IMR-90 (cell line): Measurements from ENCODE around the gene CBX8. TPM values are rescaled to one million over a fixed set of nuclear protein-coding genes. Genes with fewer than 3 reads are reported as not detected.
A peak's percentile ranks its signal among the peaks of the same experiment; 100 is the strongest.

Source experiments
- ATAC-seq: fragments of 200-7000 bp; cut with Tn5 transposase; 2 replicates; pipeline ENCODE4 v1.9.1; 2020; ENCODE audit warnings: low read depth, mild to moderate bottlenecking, moderate library complexity
- BruUV-seq: library from RNA; stranded (reverse); fragments of 400-500 nt; replicated peaks from 2 replicates; lab custom pipeline; 2021; lab: Mats Ljungman, UMichigan
- CTCF ChIA-PET: fragments of 300-600 bp; formaldehyde crosslinking; extraction: SDS; loops from one replicate; lab custom pipeline; 2021; ENCODE audit warnings: antibody characterized with exemption; lab: Yijun Ruan, JAX
- POLR2A ChIA-PET: fragments of 300-600 bp; sonication (Branson Sonifier 250); formaldehyde crosslinking; loops from one replicate; lab custom pipeline; 2022; ENCODE audit warnings: antibody characterized with exemption; ENCODE audit not compliant: unreplicated experiment; lab: Charles Lee
- DNase-seq: peaks from one replicate; pipeline ENCODE4 v3.0.0; 2013
- H2AFZ ChIP-seq: replicated peaks from 2 replicates; pipeline ENCODE3; 2013; ENCODE audit warnings: low read length, mild to moderate bottlenecking; ENCODE audit not compliant: poor library complexity
- H2AK5ac ChIP-seq: 2 replicates; pipeline ENCODE4 v1.6.1; 2013; ENCODE audit warnings: low read depth, low read length, inconsistent platforms
- H2AK9ac ChIP-seq: replicated peaks from 2 replicates; pipeline ENCODE3; 2013; ENCODE audit warnings: mild to moderate bottlenecking, low read depth, low read length, moderate library complexity; ENCODE audit not compliant: poor library complexity
- H2BK120ac ChIP-seq: 2 replicates; pipeline ENCODE4 v1.6.1; 2013; ENCODE audit warnings: low read depth, low read length, inconsistent platforms
- H2BK15ac ChIP-seq: 3 replicates; pipeline ENCODE4 v1.6.1; 2013; ENCODE audit warnings: low read depth, low read length, inconsistent platforms
- H2BK20ac ChIP-seq: 2 replicates; pipeline ENCODE4 v1.6.1; 2013; ENCODE audit warnings: low read depth, mild to moderate bottlenecking, inconsistent platforms, low read length, moderate library complexity
- H2BK5ac ChIP-seq: 2 replicates; pipeline ENCODE4 v1.6.1; 2013; ENCODE audit warnings: mild to moderate bottlenecking, low read depth, low read length, inconsistent platforms; ENCODE audit not compliant: poor library complexity, severe bottlenecking
- H3K14ac ChIP-seq: replicated peaks from 2 replicates; pipeline ENCODE4 v1.6.1; 2013; ENCODE audit warnings: low read depth, low read length, inconsistent platforms
- H3K18ac ChIP-seq: 2 replicates; pipeline ENCODE4 v1.6.1; 2013; ENCODE audit warnings: low read depth, low read length, control low read depth
- H3K23ac ChIP-seq: 2 replicates; pipeline ENCODE4 v1.6.1; 2013; ENCODE audit warnings: low read depth, low read length, inconsistent platforms
- H3K27ac ChIP-seq: 2 replicates; pipeline ENCODE4 v1.5.1; 2013; ENCODE audit warnings: mild to moderate bottlenecking, control low read depth, low read length; ENCODE audit not compliant: insufficient read depth
- H3K27me3 ChIP-seq: 2 replicates; pipeline ENCODE4 v1.6.1; 2013; ENCODE audit warnings: low read length; ENCODE audit not compliant: control insufficient read depth, insufficient read depth
- H3K36me3 ChIP-seq: 2 replicates; pipeline ENCODE4 v1.6.1; 2013; ENCODE audit warnings: low read length, mixed read lengths; ENCODE audit not compliant: control insufficient read depth, insufficient read depth
- H3K4ac ChIP-seq: 2 replicates; pipeline ENCODE4 v1.6.1; 2013; ENCODE audit warnings: low read depth, low read length, inconsistent platforms
- H3K4me1 ChIP-seq: 2 replicates; pipeline ENCODE4 v1.6.1; 2013; ENCODE audit warnings: low read length, mixed read lengths; ENCODE audit not compliant: control insufficient read depth, insufficient read depth
- H3K4me2 ChIP-seq: 2 replicates; pipeline ENCODE4 v1.6.1; 2013; ENCODE audit warnings: low read depth, mild to moderate bottlenecking, control low read depth, low read length, moderate library complexity
- H3K4me3 ChIP-seq: 2 replicates; pipeline ENCODE4 v1.5.1; 2013; ENCODE audit warnings: low read depth, mild to moderate bottlenecking, control low read depth, low read length, moderate library complexity; ENCODE audit not compliant: insufficient read depth
- H3K56ac ChIP-seq: 2 replicates; pipeline ENCODE4 v1.6.1; 2013; ENCODE audit warnings: low read length, inconsistent platforms; ENCODE audit not compliant: insufficient read depth; ENCODE audit errors: extremely low read depth
- H3K79me1 ChIP-seq, 2 experiments: 2 replicates each; pipeline ENCODE4 v1.6.1; 2013; ENCODE audit warnings: low read length in 2 of 2, inconsistent platforms in 1 of 2, low read depth in 1 of 2
- H3K9ac ChIP-seq: 2 replicates; pipeline ENCODE4 v1.6.1; 2013; ENCODE audit warnings: low read depth, low read length, control low read depth
- H3K9me1 ChIP-seq: 2 replicates; pipeline ENCODE4 v1.6.1; 2013; ENCODE audit warnings: low read length, inconsistent platforms; ENCODE audit not compliant: insufficient read depth
- H3K9me3 ChIP-seq: 2 replicates; pipeline ENCODE4 v1.6.1; 2013; ENCODE audit warnings: low read length; ENCODE audit not compliant: control insufficient read depth, insufficient read depth
- H4K20me1 ChIP-seq: 2 replicates; pipeline ENCODE4 v1.6.1; 2013; ENCODE audit warnings: low read length, inconsistent platforms; ENCODE audit not compliant: insufficient read depth
- H4K5ac ChIP-seq: 2 replicates; pipeline ENCODE4 v1.6.1; 2013; ENCODE audit warnings: mild to moderate bottlenecking, low read depth, low read length, control low read depth
- H4K8ac ChIP-seq, 2 experiments: 2 replicates each; pipeline ENCODE4 v1.6.1; 2013; ENCODE audit warnings: low read depth in 2 of 2, low read length in 2 of 2, control low read depth in 1 of 2, inconsistent platforms in 1 of 2
- H4K91ac ChIP-seq: 2 replicates; pipeline ENCODE4 v1.6.1; 2013; ENCODE audit warnings: low read depth, low read length, inconsistent platforms; ENCODE audit not compliant: insufficient read depth
- BHLHE40 ChIP-seq: fragments of 150-350 bp; IDR thresholded peaks from 2 replicates; pipeline ENCODE4 v1.6.1; 2016; ENCODE audit warnings: mild to moderate bottlenecking, low read depth, low read length
- CEBPB ChIP-seq: IDR thresholded peaks from 2 replicates; pipeline ENCODE4 v1.6.1; 2012; ENCODE audit warnings: low read depth, low read length, improper control_type of control experiment
- CHD1 ChIP-seq: IDR thresholded peaks from 2 replicates; pipeline ENCODE4 v1.6.1; 2012; ENCODE audit warnings: low read depth, low read length, improper control_type of control experiment
- CTCF ChIP-seq: conservative IDR thresholded peaks from 2 replicates; pipeline ENCODE4 v1.5.1; 2012; ENCODE audit warnings: mild to moderate bottlenecking, low read depth, low read length, improper control_type of control experiment
- ELK1 ChIP-seq: fragments of 150-350 bp; IDR thresholded peaks from 2 replicates; pipeline ENCODE4 v1.6.1; 2016; ENCODE audit warnings: low read depth, mild to moderate bottlenecking, low read length, moderate library complexity, borderline replicate concordance
- FOS ChIP-seq: fragments of 150-350 bp; IDR thresholded peaks from 2 replicates; pipeline ENCODE4 v1.6.1; 2016; ENCODE audit warnings: low read depth, low read length
- MAFK ChIP-seq: IDR thresholded peaks from 2 replicates; pipeline ENCODE4 v1.6.1; 2012; ENCODE audit warnings: low read depth, low read length, improper control_type of control experiment
- MAZ ChIP-seq: IDR thresholded peaks from 2 replicates; pipeline ENCODE4 v1.6.1; 2012; ENCODE audit warnings: low read depth, mild to moderate bottlenecking, low read length, improper control_type of control experiment, moderate library complexity, borderline replicate concordance
- MXI1 ChIP-seq: IDR thresholded peaks from 2 replicates; pipeline ENCODE4 v1.6.1; 2012; ENCODE audit warnings: low read depth, mild to moderate bottlenecking, low read length, moderate library complexity, borderline replicate concordance
- NFE2L2 ChIP-seq: fragments of 150-350 bp; IDR thresholded peaks from 2 replicates; pipeline ENCODE4 v1.6.1; 2016; ENCODE audit warnings: low read depth, mild to moderate bottlenecking, low read length
- POLR2A ChIP-seq: IDR thresholded peaks from 2 replicates; pipeline ENCODE4 v1.6.1; 2012; ENCODE audit warnings: mild to moderate bottlenecking, low read depth, low read length
- RAD21 ChIP-seq: IDR thresholded peaks from 2 replicates; pipeline ENCODE4 v1.6.1; 2012; ENCODE audit warnings: low read length, improper control_type of control experiment
- SMC3 ChIP-seq: fragments of 150-350 bp; IDR thresholded peaks from 2 replicates; pipeline ENCODE4 v1.6.1; 2016; ENCODE audit warnings: low read depth, mild to moderate bottlenecking, antibody characterized with exemption, low read length, moderate library complexity
- USF2 ChIP-seq: fragments of 150-350 bp; IDR thresholded peaks from 2 replicates; pipeline ENCODE4 v1.6.1; 2017; ENCODE audit warnings: mild to moderate bottlenecking, antibody characterized with exemption, low read length, low read depth
- WGBS, 2 experiments: methylation state at CpG; one replicate each; pipeline versions ENCODE4 v1.1.5 to v1.1.7; 2013; ENCODE audit warnings: missing lambda C conversion rate in 2 of 2; ENCODE audit not compliant: insufficient read length in 1 of 2; ENCODE audit errors: extremely low coverage in 2 of 2; 5-methylcytosine and 5-hydroxymethylcytosine counted together
- dilution Hi-C: fragments of 300-500 bp; cut with HindIII; formaldehyde crosslinking; loops from one replicate; pipeline ENCODE4 v1.14.3; 2018; ENCODE audit warnings: low sequenced_read_pairs; ENCODE audit not compliant: unreplicated experiment
- in situ Hi-C: fragments of 300-500 bp; cut with MboI; formaldehyde crosslinking; loops from 3 replicates; pipeline ENCODE4 v1.14.3; 2019; ENCODE audit warnings: low sequenced_read_pairs, inconsistent platforms, mixed read lengths
- intact Hi-C: fragments of 100-400 bp; cut with micrococcal nuclease; formaldehyde crosslinking; loops from 2 replicates; pipeline ENCODE4 v1.10.0; 2022
- polyA plus RNA-seq, 3 experiments: library from polyadenylated mRNA; depleted of rRNA; stranded (reverse); fragments of >200 nt; gene quantifications; 2 replicates each; pipeline ENCODE4 v1.2.3, GENCODE V29; 2012; ENCODE audit warnings: low replicate concordance in 1 of 3
- total RNA-seq: library from RNA; depleted of rRNA; stranded (reverse); fragments of >200 nt; gene quantifications from 2 replicates; pipeline ENCODE4 v1.2.3, GENCODE V29; 2012

The CBX8 gene
- total and polyA plus RNA-seq, 2 of the 4 experiments (the other 2 are of a cell fraction): 3.2 to 5.4 TPM

GRCh38 chr17:79797492-79798298 lies 818 bp upstream of the CBX8 start:
- no peak overlapping the region for H2BK20ac ChIP-seq
- no peak overlapping the region for H2AK9ac ChIP-seq
- H4K5ac ChIP-seq: no peak overlapping the region
- H3K4me3 ChIP-seq: peak overlapping the region; percentile 44
- no peak overlapping the region for H4K8ac ChIP-seq
- H3K9me3 ChIP-seq: no peaks in the 10 kb centered on the region; the same call in 1 of the 2 replicates
- no peak overlapping the region for H4K91ac ChIP-seq
- POLR2A ChIA-PET: interaction anchor here (0.6 kb wide), 2 partner anchors 21 to 49 kb away, joined by 7 to 8 read pairs; no protein-coding TSS in a partner anchor
- peaks cover 9% of the 10 kb centered on the region; the same call in 1 of the 2 replicates for H3K36me3 ChIP-seq
- no TSS peak for BruUV-seq
- H3K9me1 ChIP-seq: peaks cover 5% of the 10 kb centered on the region; the same call in 1 of the 2 replicates
- peak; percentile 0; the same call in 1 of the 2 replicates for ATAC-seq
- no peak overlapping the region for H2BK15ac ChIP-seq
- no peak overlapping the region for H3K14ac ChIP-seq
- 7% methylated on average over 34 of the region's 89 CpGs; no CpG with 5 or more reads in 1 of the 2 experiments for WGBS, 2 experiments
- dilution Hi-C loops: no loop called here
- peaks cover 8 to 23% of the 10 kb centered on the region in 2 experiments; a peak in 2 of 4 replicates for H3K79me1 ChIP-seq
- H4K20me1 ChIP-seq: peaks cover 14% of the 10 kb centered on the region
- H3K4me2 ChIP-seq: peak overlapping the region; percentile 21; the same call in 1 of the 2 replicates
- no peak overlapping the region for H2BK120ac ChIP-seq
- 0 out of 2 replicates have a peak overlapping the region, but pooled peaks have one; percentile 8 for H2AK5ac ChIP-seq
- H3K27me3 ChIP-seq: peaks cover 51% of the 10 kb centered on the region
- H2BK5ac ChIP-seq: no peak overlapping the region
- H3K9ac ChIP-seq: no peak overlapping the region
- intact Hi-C loops: no loop called here
- H3K56ac ChIP-seq: no peak overlapping the region
- 0 out of 2 replicates have a peak overlapping the region, but pooled peaks have one; percentile 8 for H3K4ac ChIP-seq
- H2AFZ ChIP-seq: peak overlapping the region; percentile 80
- no peak overlapping the region for H3K23ac ChIP-seq
- CTCF ChIA-PET: no interaction called here
- no peak overlapping the region for H3K18ac ChIP-seq
- no peak overlapping the region for H3K27ac ChIP-seq
- peaks cover 14% of the 10 kb centered on the region for H3K4me1 ChIP-seq
- no peak for DNase-seq
- in situ Hi-C loops: no loop called here
- no peak for TF ChIP-seq MAZ
- TF ChIP-seq CHD1: no peak
- no peak for TF ChIP-seq POLR2A
- no peak for TF ChIP-seq MXI1
- no peak for TF ChIP-seq SMC3
- no peak for TF ChIP-seq FOS
- TF ChIP-seq NFE2L2: no peak
- no peak for TF ChIP-seq CEBPB
- no peak for TF ChIP-seq CTCF
- no peak for TF ChIP-seq MAFK
- TF ChIP-seq USF2: no peak
- TF ChIP-seq ELK1: no peak
- TF ChIP-seq BHLHE40: no peak
- TF ChIP-seq RAD21: no peak
